ENCODE measurements around the gene PKNOX2. TPM values are rescaled to one million over a fixed set of nuclear protein-coding genes. Genes with fewer than 3 reads are reported as not detected.

The PKNOX2 gene
- total RNA-seq, 1 donor from 2014 or later, result 3.4 TPM

DNA sequence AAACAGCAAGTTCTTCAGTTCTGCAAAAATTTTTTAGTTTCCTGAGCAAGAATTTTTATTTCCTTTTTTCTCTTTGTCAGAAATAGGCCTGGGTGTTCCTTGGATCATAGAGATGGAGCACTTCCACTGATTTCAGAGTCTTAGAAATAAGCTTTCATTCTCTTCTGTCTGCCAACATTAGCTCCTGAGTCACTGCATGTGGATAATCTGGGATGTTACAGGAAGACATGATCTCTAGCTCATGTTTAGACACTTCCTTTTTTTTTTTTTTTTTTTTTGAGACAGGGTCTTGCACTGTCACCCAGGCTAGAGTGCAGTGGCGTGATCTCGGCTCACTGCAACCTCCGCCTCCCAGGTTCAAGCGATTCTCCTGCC lies 39.9 kb upstream of the PKNOX2 start:
- H3K27me3 ChIP-seq, result no peaks in the 10 kb centered on the region

DNA sequence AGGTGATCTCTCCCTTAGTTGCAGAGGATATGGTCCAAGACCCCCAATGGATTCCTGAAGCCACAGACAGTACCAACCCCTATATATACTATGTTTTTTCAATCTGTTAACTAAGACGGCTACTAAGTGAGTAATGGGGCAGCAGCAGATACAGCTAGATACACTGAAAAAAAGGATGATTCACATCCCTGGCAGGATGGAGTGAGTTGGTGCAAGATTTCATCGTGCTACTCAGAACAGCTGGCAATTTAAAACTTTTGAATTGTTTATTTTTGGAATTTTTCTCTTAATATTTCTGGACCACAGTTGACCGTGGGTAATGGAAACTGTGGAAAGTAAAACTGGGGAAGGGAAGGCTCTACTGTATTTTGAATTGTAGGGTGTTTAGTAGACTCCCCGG lies 36.1 kb upstream of the PKNOX2 start:
- Histone ChIP-seq H3K9me3 (no peaks in the 10 kb centered on the region), H3K27ac (no peak overlapping the region), H3K36me3 (no peaks in the 10 kb centered on the region), H3K27me3 (no peaks in the 10 kb centered on the region), H3K4me1 (no peaks in the 10 kb centered on the region), H3K4me3 (no peak overlapping the region)
- no peak for DNase-seq (ENCODE audit: extremely low spot score in 2 of 2)
- no peak for TF ChIP-seq POLR2AphosphoS5 (IDR thresholded peaks at IDR 0.05; ENCODE audit: insufficient read depth in 1 of 2, low read depth in 1 of 2)
- no peak for TF ChIP-seq POLR2A (IDR thresholded peaks at IDR 0.05)
- TF ChIP-seq, protein P1, sequence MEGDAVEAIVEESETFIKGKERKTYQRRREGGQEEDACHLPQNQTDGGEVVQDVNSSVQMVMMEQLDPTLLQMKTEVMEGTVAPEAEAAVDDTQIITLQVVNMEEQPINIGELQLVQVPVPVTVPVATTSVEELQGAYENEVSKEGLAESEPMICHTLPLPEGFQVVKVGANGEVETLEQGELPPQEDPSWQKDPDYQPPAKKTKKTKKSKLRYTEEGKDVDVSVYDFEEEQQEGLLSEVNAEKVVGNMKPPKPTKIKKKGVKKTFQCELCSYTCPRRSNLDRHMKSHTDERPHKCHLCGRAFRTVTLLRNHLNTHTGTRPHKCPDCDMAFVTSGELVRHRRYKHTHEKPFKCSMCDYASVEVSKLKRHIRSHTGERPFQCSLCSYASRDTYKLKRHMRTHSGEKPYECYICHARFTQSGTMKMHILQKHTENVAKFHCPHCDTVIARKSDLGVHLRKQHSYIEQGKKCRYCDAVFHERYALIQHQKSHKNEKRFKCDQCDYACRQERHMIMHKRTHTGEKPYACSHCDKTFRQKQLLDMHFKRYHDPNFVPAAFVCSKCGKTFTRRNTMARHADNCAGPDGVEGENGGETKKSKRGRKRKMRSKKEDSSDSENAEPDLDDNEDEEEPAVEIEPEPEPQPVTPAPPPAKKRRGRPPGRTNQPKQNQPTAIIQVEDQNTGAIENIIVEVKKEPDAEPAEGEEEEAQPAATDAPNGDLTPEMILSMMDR (IDR thresholded peaks at IDR 0.05), result no peak
- intact Hi-C loops (cut with DNase I), result no loop called here

More for the DNA sequence above, 39.9 kb upstream of the PKNOX2 start:
- Histone ChIP-seq H3K27ac (no peak overlapping the region), H3K4me3 (no peak overlapping the region), H3K36me3 (no peaks in the 10 kb centered on the region), H3K9me3 (no peaks in the 10 kb centered on the region), H3K4me1 (no peaks in the 10 kb centered on the region)
- TF ChIP-seq, protein P1 (IDR thresholded peaks at IDR 0.05), result no peak
- TF ChIP-seq POLR2AphosphoS5 (IDR thresholded peaks at IDR 0.05; ENCODE audit: insufficient read depth in 1 of 2, low read depth in 1 of 2) (no peak), POLR2A (IDR thresholded peaks at IDR 0.05) (no peak)
- intact Hi-C loops (cut with DNase I), result no loop called here
- DNase-seq (ENCODE audit: extremely low spot score in 2 of 2), result no peak

DNA sequence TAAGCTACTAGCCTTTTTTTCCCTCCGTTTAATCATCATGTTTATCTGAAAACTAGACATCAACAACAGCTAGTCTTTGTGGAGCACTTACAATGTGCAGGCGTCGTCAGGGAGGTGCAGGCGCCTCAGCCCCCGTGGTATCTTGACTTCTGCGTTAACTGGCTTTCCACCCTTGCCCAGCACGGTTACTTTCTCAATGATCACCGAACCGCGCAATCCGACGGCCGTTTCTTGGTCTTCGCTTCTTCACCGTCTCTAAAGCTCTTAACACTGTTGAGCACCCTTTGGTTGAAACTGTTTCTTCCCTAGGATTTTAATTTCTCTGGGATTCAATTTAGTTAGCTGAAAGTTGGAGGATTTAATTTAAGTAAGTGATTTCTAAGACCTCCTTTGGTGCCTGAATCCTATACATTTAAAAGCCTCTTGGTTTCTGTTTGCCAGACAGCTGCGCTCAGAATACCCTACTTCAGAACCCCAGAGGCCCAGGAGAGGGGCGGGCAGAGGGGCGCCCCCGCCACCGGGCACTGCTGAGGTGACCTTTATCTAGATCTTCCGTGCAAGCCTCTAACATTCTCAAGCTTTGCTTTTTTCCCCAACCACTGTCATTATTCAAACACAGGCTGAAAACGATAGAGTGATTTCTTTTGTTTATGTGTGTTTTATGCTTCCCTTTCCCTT lies 35.1 kb upstream of the PKNOX2 start:
- no peaks in the 10 kb centered on the region for H3K36me3 ChIP-seq
- H3K27me3 ChIP-seq, result no peaks in the 10 kb centered on the region

DNA sequence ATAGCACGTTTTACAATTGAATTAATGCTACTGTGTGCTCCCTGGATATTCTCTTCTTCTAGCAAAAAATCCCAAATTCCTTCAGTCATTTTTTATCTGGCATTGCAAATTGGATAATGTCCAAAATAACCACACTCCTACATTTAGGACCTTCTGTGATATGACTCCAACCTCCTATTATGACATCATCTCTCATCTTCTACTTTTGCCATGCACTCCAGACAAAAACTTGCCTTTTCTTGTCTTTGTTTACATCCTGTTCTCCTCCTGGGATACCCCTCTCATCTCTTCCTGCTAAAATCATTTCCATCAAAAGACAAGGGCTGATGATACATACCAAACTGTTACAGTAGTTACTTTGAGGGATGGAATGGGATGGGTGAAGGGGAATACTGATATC lies 32.5 kb upstream of the PKNOX2 start:
- H3K4me3 ChIP-seq, result no peak overlapping the region
- H3K9me3 ChIP-seq, result no peaks in the 10 kb centered on the region
- no peak for DNase-seq (ENCODE audit: extremely low spot score in 2 of 2)
- H3K4me1 ChIP-seq, result no peaks in the 10 kb centered on the region
- no peaks in the 10 kb centered on the region for H3K27me3 ChIP-seq
- TF ChIP-seq, protein P1 (IDR thresholded peaks at IDR 0.05), result no peak
- TF ChIP-seq POLR2AphosphoS5 (IDR thresholded peaks at IDR 0.05; ENCODE audit: insufficient read depth in 1 of 2, low read depth in 1 of 2) (no peak), POLR2A (IDR thresholded peaks at IDR 0.05) (no peak)
- intact Hi-C loops (cut with DNase I), result no loop called here
- no peak overlapping the region for H3K27ac ChIP-seq
- no peaks in the 10 kb centered on the region for H3K36me3 ChIP-seq

More for the DNA sequence above, 35.1 kb upstream of the PKNOX2 start:
- no peak overlapping the region for H3K27ac ChIP-seq
- H3K4me3 ChIP-seq, result no peak overlapping the region
- H3K4me1 ChIP-seq, result no peaks in the 10 kb centered on the region
- intact Hi-C loops (cut with DNase I), result no loop called here
- TF ChIP-seq, protein P1 (IDR thresholded peaks at IDR 0.05), result no peak
- TF ChIP-seq POLR2A (IDR thresholded peaks at IDR 0.05), result no peak
- TF ChIP-seq POLR2AphosphoS5 (IDR thresholded peaks at IDR 0.05; ENCODE audit: insufficient read depth in 1 of 2, low read depth in 1 of 2), result no peak
- no peak for DNase-seq (ENCODE audit: extremely low spot score in 2 of 2)
- H3K9me3 ChIP-seq, result no peaks in the 10 kb centered on the region

DNA sequence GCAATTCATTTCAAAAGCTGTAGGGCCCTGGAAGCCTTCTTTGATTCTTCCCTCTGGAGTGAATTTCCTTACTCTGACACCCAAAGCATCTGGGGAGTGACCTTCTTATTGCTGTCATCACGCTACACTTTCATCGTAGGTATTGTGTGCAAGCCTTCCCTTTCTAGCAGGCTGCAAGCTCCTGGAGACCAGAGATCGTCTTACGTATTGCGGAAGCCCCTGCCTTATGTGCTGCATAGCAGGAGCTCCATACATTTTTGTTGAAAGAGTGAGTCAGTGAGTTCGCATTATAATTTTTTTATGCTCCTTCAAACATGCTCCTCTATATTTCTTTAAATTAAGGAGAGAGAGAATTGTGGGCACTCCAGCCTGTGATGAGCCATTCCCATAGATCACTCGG lies 32.0 kb upstream of the PKNOX2 start:
- no peaks in the 10 kb centered on the region for H3K27me3 ChIP-seq
- H3K36me3 ChIP-seq, result no peaks in the 10 kb centered on the region
- H3K9me3 ChIP-seq, result no peaks in the 10 kb centered on the region
- intact Hi-C loops (cut with DNase I), result no loop called here
- DNase-seq (ENCODE audit: extremely low spot score in 2 of 2), result no peak
- no peak overlapping the region for H3K27ac ChIP-seq
- no peaks in the 10 kb centered on the region for H3K4me1 ChIP-seq
- H3K4me3 ChIP-seq, result no peak overlapping the region
- TF ChIP-seq, protein P1 (IDR thresholded peaks at IDR 0.05), result no peak
- no peak for TF ChIP-seq POLR2AphosphoS5 (IDR thresholded peaks at IDR 0.05; ENCODE audit: insufficient read depth in 1 of 2, low read depth in 1 of 2)
- TF ChIP-seq POLR2A (IDR thresholded peaks at IDR 0.05), result no peak

Measured in vagina (tissue), 2 donors.